A204.1 (cell line): ENCODE results near the gene PROX2.

Experiments
- FAIRE-seq: peaks from 2 replicates; lab custom pipeline; 2012; peaks lifted over from hg19 to GRCh38; lab: Jason Lieb, UNC

The PROX2 gene

GRCh38 chr14:74875941-74876913 lies at the start of gene PROX2:
Gene PROX2, minus strand, starts transcription at chr14:74876145. Its CDS starts 12,311 bp downstream, at chr14:74863834.
- FAIRE-seq = no peak

- no peak for FAIRE-seq
Measured at GRCh38 chr14:74924061-74924460, 48.1 kb upstream of the PROX2 start.

GRCh38 chr14:74922752-74923401 lies 46.9 kb upstream of the PROX2 start, which contains the start of gene RPS6KL1:
Gene RPS6KL1, minus strand, starts transcription at chr14:74923260. Its CDS starts 1,719 bp downstream, at chr14:74921541.
- FAIRE-seq = no peak

- no peak for FAIRE-seq
Measured at GRCh38 chr14:74921987-74922751, 46.2 kb upstream of the PROX2 start.

- no peak for FAIRE-seq
Measured at GRCh38 chr14:74921053-74921620, 45.2 kb upstream of the PROX2 start.

- no peak for FAIRE-seq
Measured at GRCh38 chr14:74920281-74920680, 44.3 kb upstream of the PROX2 start.

GRCh38 chr14:74919421-74920165 lies 43.6 kb upstream of the PROX2 start:
- FAIRE-seq = no peak

GRCh38 chr14:74918380-74918779 lies 42.4 kb upstream of the PROX2 start:
- no peak for FAIRE-seq

- FAIRE-seq = no peak
Measured at GRCh38 chr14:74917646-74918081, 41.7 kb upstream of the PROX2 start.

GRCh38 chr14:74917178-74917543 lies 41.2 kb upstream of the PROX2 start:
- no peak for FAIRE-seq

GRCh38 chr14:74915826-74916225 lies 39.9 kb upstream of the PROX2 start:
- no peak for FAIRE-seq

GRCh38 chr14:74915426-74915825 lies 39.5 kb upstream of the PROX2 start:
- FAIRE-seq = no peak

- FAIRE-seq = no peak
Measured at GRCh38 chr14:74913986-74914573, 38.1 kb upstream of the PROX2 start.

GRCh38 chr14:74913393-74913910 lies 37.5 kb upstream of the PROX2 start:
- no peak for FAIRE-seq

- FAIRE-seq = no peak
Measured at GRCh38 chr14:74912801-74913200, 36.9 kb upstream of the PROX2 start.

GRCh38 chr14:74912111-74912510 lies 36.2 kb upstream of the PROX2 start:
- FAIRE-seq = no peak

- FAIRE-seq = no peak
Measured at GRCh38 chr14:74911704-74912103, 35.8 kb upstream of the PROX2 start.

- FAIRE-seq = no peak
Measured at GRCh38 chr14:74911221-74911620, 35.3 kb upstream of the PROX2 start.

- no peak for FAIRE-seq
Measured at GRCh38 chr14:74910556-74910955, 34.6 kb upstream of the PROX2 start.

- no peak for FAIRE-seq
Measured at GRCh38 chr14:74909911-74910310, 34.0 kb upstream of the PROX2 start.

- FAIRE-seq = no peak
Measured at GRCh38 chr14:74909501-74909900, 33.6 kb upstream of the PROX2 start.
